ENCODE data around the gene RAB6B. TPM values are rescaled to one million over a fixed set of nuclear protein-coding genes. Genes with fewer than 3 reads are reported as not detected.

RAB6B gene
- total and polyA plus RNA-seq, 2 of the 4 experiments (the other 2 are of a cell fraction) = 0.18 to 1.2 TPM

GRCh38 chr3:133937756-133938601, 42.3 kb upstream of the RAB6B start:
- Histone ChIP-seq H3K27ac (ENCODE audit: insufficient read depth, low read length) (no peak overlapping the region), H3K14ac (replicated peaks; ENCODE audit: low read depth, low read length) (no peak overlapping the region), H3K4ac (ENCODE audit: low read depth, low read length) (no peak overlapping the region), H4K5ac (ENCODE audit: low read depth, low read length) (no peak overlapping the region), H4K20me1 (ENCODE audit: insufficient read depth, low read length) (no peaks in the 10 kb centered on the region), H2BK5ac (ENCODE audit: low read depth, low read length, poor library complexity, severe bottlenecking) (no peak overlapping the region), H3K4me2 (ENCODE audit: low read depth, low read length) (no peak overlapping the region), H3K9me1 (ENCODE audit: insufficient read depth, low read length) (peaks cover 2% of the 10 kb centered on the region; the same call in 1 of the 2 replicates), H3K56ac (ENCODE audit: extremely low read depth, insufficient read depth, low read length) (no peak overlapping the region), H2AK5ac (ENCODE audit: low read depth, low read length) (no peak overlapping the region), H2AK9ac (replicated peaks; ENCODE audit: low read depth, low read length, poor library complexity) (peak overlapping the region; percentile 1), H2BK120ac (ENCODE audit: low read depth, low read length) (no peak overlapping the region), H3K9me3 (ENCODE audit: control insufficient read depth, insufficient read depth, low read length) (no peaks in the 10 kb centered on the region), H3K79me1 (ENCODE audit: low read depth in 1 of 2, low read length in 2 of 2) (no peaks in the 10 kb centered on the region), H3K27me3 (ENCODE audit: control insufficient read depth, insufficient read depth, low read length) (no peaks in the 10 kb centered on the region), H3K23ac (ENCODE audit: low read depth, low read length) (no peak overlapping the region), H4K8ac (ENCODE audit: low read depth in 2 of 2, low read length in 2 of 2) (no peak overlapping the region), H3K36me3 (ENCODE audit: control insufficient read depth, insufficient read depth, low read length) (no peaks in the 10 kb centered on the region), H3K4me3 (ENCODE audit: insufficient read depth, low read depth, low read length) (no peak overlapping the region), H4K91ac (ENCODE audit: insufficient read depth, low read depth, low read length) (no peak overlapping the region), H3K18ac (ENCODE audit: low read depth, low read length) (no peak overlapping the region), H3K4me1 (ENCODE audit: control insufficient read depth, insufficient read depth, low read length) (peaks cover 4% of the 10 kb centered on the region), H3K9ac (ENCODE audit: low read depth, low read length) (no peak overlapping the region), H2BK20ac (ENCODE audit: low read depth, low read length) (no peak overlapping the region), H2AFZ (replicated peaks; ENCODE audit: low read length, poor library complexity) (no peak overlapping the region), H2BK15ac (ENCODE audit: low read depth, low read length) (no peak overlapping the region)
- dilution Hi-C loops (cut with HindIII; ENCODE audit: low sequenced_read_pairs, unreplicated experiment) = no loop called here
- DNase-seq (peak; percentile 70), ATAC-seq (ENCODE audit: low read depth) (peak; percentile 40; the same call in 1 of the 2 replicates)
- CTCF ChIA-PET = no interaction called here
- in situ Hi-C loops (cut with MboI; ENCODE audit: low sequenced_read_pairs) = loop anchor here (10.0 to 25.0 kb wide), 3 partner anchors 367 to 1201 kb away; partner anchors contain the start of genes ANAPC13 and CEP63
- POLR2A ChIA-PET (ENCODE audit: unreplicated experiment) = no interaction called here
- WGBS, 2 experiments (ENCODE audit: extremely low coverage in 2 of 2, insufficient read length in 1 of 2) = no CpG with 5 or more reads among the region's 10 CpGs
- intact Hi-C loops (cut with micrococcal nuclease) = loop anchor here (10.0 kb wide), 1 partner anchor 547 kb away; the partner anchor contains the start of genes ANAPC13 and CEP63
- BruUV-seq (replicated peaks) = no TSS peak
- TF ChIP-seq MAFK (IDR thresholded peaks at IDR 0.05; ENCODE audit: low read depth, low read length) (no peak), USF2 (IDR thresholded peaks at IDR 0.05; ENCODE audit: low read depth, low read length) (no peak), POLR2A (IDR thresholded peaks at IDR 0.05; ENCODE audit: low read depth, low read length) (no peak), RCOR1 (IDR thresholded peaks at IDR 0.05; ENCODE audit: insufficient replicate concordance, low read length) (no peak), FOS (IDR thresholded peaks at IDR 0.05; ENCODE audit: low read depth, low read length) (no peak), ELK1 (IDR thresholded peaks at IDR 0.05; ENCODE audit: borderline replicate concordance, low read depth, low read length) (no peak), RAD21 (IDR thresholded peaks at IDR 0.05; ENCODE audit: low read length) (no peak), NFE2L2 (IDR thresholded peaks at IDR 0.05; ENCODE audit: low read depth, low read length) (no peak), BHLHE40 (IDR thresholded peaks at IDR 0.05; ENCODE audit: low read depth, low read length) (no peak), MXI1 (IDR thresholded peaks at IDR 0.05; ENCODE audit: borderline replicate concordance, low read depth, low read length) (no peak), CTCF (conservative IDR thresholded peaks at IDR 0.05; ENCODE audit: low read depth, low read length) (no peak), RFX5 (IDR thresholded peaks at IDR 0.05; ENCODE audit: low read depth, low read length) (no peak), CHD1 (IDR thresholded peaks at IDR 0.05; ENCODE audit: low read depth, low read length) (no peak), SMC3 (IDR thresholded peaks at IDR 0.05; ENCODE audit: low read depth, low read length) (no peak), MAZ (IDR thresholded peaks at IDR 0.05; ENCODE audit: borderline replicate concordance, low read depth, low read length) (no peak)
